ENCODE measurements around the gene AZU1.
"Not testable (repeated sequence)": the region's sequence is repeated elsewhere in the genome, so short reads cannot be mapped to it uniquely, and the experiment has no call there.

Gene AZU1

DNA sequence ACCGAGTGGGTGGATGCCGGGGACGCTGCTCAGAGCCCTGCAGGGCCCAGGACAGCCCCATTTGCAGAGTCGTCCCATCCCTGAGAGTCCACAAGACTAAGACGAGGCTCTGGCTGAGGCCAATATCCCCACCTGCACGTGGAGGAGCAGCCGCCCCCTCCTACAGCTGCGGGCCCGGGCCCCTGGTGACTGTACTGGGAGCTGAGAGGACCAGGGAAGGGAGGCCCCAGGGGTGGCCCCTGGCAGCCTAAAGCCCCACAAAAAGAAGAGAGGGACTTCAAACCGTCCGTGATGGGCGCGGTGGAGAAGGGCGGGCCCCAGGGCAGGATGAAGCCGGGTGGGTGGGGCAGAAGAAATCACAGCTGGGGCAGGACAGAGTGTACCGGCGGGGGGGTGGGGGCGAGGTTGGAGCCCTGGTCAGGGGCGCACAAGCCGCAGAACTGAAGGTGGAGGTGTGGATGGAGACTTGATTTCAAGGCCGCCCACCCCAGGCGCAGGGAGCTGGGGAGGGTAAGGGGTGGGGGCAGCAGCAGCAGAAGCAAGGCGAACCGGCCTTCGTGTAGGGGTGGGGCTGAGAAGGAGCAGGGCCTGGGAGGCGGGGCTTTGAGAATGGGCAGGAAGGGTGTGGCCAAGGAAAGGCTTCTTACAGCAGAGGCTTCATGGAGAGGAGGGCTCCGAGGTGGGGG, 44.8 kb downstream of the AZU1 start:
- peak; percentile 64 to 80 for DNase-seq (ENCODE audit: low read depth in 2 of 2)

DNA sequence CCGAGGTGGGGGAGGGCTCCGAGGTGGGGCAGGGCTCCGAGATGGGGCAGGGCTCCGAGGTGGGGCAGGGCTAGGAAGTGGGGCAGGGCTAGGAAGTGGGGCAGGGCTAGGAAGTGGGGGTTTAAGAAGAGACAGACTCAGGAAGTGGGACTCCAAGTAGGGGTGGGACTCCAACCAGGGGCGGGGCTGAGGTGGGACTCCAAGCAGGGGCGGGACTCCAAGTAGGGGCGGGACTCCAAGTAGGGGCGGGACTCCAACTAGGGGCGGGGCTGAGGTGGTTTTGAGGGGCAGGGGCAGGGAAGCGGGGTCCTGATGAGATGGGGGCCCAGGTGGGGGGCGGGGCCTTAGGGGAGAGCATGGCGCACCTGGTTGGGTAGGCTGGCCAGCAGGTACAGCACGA, 45.4 kb downstream of the AZU1 start:
- DNase-seq (ENCODE audit: low read depth in 2 of 2): peak; percentile 57 to 62

DNA sequence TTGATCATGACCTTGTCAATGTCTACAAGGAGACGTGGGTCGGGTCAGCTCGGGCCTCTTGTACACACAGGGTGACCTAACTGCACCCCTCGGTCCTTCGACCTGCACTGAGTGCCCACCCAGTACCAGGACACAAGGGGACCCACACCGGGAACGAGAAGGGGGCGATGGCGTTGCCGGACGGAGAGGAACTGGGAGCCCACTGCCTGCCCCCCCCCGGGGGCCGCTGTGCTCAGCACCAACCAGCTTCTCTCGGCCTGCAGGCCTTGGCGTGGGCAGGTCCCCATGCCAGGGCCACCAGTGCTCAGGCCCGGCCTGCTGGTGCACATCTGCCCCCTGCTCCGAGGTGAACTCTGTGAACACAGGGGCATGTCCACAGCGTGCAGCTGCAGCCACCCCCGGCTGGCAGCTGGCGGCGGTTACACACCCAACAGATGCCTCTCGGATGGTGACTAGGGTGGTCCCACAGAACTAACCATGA, 46.0 kb downstream of the AZU1 start:
- no peak for DNase-seq (ENCODE audit: low read depth in 2 of 2)

DNA sequence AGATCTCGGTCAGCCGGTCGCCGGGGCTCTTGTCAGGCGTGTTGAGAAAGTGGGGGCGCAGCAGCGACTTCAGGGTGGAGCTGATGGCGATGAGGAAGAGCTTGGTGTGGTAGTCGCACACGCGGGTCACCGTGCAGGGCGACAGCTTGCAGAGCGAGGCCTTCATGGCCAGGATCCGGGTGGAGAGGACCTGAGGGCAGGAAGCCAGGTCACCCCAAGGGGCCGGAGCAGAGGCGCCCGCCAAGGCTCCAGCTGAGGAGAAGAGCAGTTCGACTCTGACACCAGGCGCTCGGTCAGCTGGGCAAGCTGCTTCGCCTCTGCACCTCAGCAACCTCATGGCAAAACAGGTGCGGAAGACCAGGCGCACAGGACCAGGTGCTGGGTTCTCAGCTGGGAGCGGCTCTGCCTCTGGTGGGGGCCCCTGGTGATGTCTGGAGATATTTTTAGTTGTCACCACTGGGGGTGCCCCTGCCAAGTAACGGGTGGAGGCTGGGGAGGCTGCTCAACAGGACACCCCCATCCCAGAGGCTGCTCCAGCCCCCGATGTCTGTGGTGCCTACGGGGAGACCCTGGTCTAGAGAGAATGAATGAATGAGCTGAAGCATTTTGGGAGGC, 47.7 kb downstream of the AZU1 start:
- DNase-seq (ENCODE audit: low read depth in 2 of 2): no peak

DNA sequence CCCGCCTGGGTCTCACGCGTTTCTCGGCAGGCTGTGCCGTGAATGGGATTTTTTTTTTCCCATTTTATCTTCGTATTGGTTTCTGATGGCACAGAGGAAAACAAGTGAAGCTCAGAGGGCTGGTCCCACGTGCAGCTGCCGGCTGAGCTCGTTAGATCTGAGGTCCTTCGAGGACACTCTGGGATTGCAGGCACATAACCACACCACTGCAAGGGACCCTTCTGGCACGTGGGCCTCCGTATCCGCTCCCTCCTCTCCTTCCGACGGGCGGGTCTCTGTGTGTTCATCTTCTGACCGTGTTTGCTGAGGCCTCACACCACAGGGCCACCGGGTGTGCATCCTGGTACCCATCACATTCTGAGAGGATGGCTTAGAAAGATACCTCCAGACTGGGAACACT, 48.5 kb downstream of the AZU1 start:
- no peak for DNase-seq (ENCODE audit: low read depth in 2 of 2)

DNA sequence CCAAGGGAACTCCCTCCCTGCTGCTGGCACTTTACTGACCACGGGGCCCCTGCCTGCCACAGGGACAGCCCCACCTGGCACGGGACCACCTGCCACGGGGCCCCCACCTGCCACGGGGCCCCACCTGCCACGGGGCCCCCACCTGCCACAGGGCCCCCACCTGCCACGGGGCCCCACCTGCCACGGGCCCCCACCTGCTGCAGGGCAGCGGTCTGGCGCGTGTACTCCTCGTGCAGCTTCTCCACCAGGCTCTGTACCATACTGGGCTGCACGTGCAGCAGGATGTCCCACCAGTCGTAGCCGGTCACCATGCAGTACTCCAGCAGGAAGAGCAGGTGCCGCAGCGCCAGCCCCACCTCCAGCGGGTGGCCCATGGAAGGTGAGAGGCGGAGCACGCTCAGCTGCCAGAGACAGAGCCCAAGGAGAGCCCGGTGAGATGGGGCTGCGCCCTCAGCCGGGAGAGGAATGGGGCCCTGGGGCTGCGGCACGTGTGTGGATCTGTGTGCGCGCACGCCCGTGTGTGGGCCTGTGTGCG, 49.2 kb downstream of the AZU1 start:
- no peak for DNase-seq (ENCODE audit: low read depth in 2 of 2)

DNA sequence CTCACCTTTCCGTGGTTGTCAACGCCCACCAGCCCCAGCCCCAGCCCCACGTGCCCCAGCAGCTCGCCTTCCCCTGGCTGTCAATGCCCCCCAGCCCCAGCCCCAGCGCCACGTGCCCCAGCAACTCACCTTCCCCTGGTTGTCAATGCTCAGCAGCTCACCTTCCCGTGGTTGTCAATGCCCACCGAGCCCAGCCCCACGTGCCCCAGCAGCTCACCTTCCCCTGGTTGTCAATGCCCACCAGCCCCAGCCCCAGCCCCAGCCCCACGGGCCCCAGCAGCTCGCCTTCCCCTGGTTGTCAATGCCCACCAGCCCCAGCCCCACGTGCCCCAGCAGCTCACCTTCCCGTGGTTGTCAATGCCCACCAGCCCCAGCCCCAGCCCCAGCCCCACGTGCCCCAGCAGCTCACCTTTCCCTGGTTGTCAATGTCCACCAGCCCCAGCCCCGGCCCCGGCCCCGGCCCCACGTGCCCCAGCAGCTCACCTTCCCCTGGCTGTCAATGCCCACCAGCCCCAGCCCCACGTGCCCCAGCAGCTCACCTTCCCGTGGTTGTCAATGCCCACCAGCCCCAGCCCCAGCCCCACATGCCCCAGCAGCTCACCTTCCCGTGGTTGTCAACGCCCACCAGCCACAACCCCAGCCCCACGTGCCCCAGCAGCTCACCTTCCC, 50.5 kb downstream of the AZU1 start:
- DNase-seq (ENCODE audit: low read depth in 2 of 2): not testable (repeated sequence)

DNA sequence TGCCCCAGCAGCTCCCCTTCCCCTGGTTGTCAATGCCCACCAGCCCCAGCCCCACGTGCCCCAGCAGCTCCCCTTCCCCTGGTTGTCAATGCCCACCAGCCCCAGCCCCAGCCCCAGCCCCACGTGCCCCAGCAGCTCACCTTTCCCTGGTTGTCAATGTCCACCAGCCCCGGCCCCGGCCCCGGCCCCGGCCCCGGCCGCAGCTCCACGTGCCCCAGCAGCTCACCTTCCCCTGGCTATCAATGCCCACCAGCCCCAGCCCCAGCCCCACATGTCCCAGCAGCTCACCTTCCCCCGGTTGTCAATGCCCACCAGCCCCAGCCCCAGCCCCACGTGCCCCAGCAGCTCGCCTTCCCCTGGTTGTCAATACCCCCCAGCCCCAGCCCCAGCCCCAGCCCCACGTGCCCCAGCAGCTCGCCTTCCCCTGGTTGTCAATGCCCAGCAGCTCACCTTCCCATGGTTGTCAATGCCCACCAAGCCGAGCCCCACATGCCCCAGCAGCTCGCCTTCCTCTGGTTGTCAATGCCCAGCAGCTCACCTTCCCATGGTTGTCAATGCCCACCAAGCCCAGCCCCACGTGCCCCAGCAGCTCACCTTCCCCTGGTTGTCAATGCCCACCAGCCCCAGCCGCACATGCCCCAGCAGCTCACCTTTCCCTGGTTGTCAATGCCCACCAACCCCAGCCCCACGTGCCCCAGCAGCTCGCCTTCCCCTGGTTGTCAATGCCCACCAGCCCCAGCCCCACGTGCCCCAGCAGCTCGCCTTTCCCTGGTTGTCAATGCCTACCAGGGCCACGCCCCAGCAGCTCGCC, 51.3 kb downstream of the AZU1 start:
- DNase-seq (ENCODE audit: low read depth in 2 of 2): not testable (repeated sequence)

DNA sequence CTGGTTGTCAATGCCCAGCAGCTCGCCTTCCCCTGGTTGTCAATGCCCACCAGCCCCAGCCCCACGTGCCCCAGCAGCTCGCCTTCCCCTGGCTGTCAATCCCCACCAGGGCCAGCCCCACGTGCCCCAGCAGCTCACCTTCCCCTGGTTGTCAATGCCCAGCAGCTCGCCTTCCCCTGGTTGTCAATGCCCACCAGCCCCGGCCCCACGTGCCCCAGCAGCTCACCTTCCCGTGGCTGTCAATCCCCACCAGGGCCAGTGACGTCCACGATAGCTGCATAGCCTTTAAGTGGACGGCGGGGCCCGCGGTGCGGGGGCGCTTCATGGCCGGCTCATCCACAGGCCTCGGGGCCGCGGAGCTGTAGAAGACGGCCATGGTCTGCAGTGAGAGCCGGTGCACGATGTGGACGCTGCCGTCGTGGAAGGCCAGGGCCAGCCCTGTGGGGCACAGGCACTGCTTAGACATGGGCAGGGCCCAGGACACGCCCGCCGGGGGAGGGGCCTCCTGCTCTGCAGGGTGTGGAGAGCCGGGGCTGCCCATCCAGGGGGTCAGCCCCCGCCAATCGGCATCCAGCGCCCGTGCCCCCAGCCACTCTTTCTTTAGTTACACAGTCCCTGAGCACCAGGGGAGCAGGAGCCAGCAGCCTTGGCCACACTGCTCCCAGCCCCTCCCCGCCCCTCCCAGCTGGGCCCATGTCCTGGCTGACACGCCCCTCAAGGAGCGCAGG, 52.2 kb downstream of the AZU1 start:
- no peak for DNase-seq (ENCODE audit: low read depth in 2 of 2)
